Fibroblast of skin of right biceps (primary cell): Measurements from ENCODE around the gene GARIN6.
"Not testable (repeated sequence)": the region's sequence is repeated elsewhere in the genome, so short reads cannot be mapped to it uniquely, and the experiment has no call there.

ENCODE experiments used
- DNase-seq: peaks from one replicate; pipeline ENCODE4 v3.0.0-alpha.2; 2013

GARIN6 gene

DNA sequence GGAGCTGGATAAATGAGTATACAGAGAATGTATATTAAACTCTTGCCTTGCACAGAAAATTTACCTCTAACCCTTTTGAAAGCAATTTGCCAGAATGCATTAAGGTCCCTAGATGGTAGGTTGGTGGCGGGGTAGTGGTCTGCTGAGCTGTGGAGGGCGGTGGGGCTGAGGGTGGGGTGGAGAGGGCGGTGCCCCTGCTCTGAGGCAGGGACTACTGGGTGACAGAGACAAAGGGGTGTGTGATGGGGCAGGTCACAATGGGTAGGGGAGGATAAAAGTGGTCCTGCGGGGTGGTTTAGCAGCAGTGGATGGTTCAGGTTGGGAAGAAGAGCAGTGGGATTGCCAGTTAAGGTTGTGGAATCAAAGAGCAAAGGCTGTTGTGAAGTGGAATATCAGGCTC, at the start of gene GARIN6:
Gene GARIN6 (plus strand): TSS at position 301 of the 400 bp plus-strand sequence. CDS start 422 bp downstream, outside the sequence.
- no peak for DNase-seq

DNA sequence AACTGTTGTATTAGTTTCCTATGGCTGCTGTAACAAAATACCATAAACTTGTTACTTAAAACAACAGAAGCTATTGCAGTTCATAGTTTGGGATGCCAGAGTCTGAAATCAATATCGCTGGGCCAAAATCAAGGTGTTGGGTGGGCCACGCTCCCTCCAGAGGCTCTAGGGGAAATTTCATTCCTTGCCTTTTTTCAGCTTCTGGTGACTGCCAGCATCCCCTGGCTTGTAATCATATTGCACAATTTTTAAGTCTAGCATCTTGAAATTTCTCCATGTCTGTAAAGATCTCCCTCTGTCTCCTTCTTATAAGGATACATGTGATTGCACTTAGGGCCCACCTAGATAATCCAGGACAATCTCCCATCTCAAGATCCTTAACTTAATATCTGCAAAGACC, 48.8 kb upstream of the GARIN6 start:
- no peak for DNase-seq

DNA sequence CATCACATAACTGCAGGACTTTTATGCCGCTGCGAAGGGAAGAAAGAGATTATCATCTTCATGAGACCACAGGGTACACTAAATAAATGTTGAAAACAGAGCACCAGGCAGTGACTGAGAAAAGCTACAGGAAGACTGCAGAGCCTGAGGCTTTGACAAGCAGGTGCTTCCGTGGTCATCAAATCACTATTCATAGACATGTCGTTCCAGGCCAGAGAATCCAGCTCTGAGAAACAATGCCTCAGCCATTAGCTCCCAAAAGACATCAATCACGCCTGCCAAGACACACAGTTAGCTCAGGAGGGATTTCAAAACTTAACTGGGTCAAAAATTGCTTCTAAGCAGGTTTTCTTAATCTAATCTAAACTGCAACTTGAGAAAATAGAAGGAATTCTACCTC, 47.2 kb upstream of the GARIN6 start:
- DNase-seq = no peak

DNA sequence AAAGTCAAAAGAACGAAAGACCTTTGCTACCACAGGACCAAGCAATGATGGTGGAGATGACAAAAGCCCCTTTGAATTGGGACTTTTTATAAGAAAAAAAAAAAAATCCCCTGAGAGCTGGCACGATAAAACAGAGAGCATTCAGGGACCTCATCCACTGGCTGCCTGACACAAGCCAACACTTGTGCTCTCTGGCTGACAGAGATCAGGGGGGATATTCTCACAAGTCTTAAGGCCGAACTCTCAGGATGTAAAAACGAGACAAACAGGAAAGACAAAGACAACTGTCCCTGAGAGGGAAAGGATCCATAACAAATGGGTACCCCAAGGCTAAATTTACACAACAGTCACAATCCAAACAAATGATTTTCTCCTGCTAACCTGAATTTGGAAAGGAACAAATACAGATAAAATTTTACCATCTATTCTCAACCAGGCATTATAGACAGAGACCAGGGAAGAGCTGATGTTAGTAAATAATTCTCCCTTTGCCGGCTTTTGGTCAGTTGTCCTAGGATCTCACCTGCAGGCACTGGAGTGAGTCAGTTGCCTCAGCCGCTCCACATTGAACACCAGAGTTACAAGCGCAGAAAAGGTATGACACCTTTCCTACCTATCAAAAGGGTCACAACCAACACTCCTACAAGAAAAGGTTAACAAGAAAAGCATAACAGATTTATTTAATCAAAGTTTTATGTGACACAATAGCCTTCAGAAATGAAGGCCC, 37.9 kb upstream of the GARIN6 start:
- no peak for DNase-seq

DNA sequence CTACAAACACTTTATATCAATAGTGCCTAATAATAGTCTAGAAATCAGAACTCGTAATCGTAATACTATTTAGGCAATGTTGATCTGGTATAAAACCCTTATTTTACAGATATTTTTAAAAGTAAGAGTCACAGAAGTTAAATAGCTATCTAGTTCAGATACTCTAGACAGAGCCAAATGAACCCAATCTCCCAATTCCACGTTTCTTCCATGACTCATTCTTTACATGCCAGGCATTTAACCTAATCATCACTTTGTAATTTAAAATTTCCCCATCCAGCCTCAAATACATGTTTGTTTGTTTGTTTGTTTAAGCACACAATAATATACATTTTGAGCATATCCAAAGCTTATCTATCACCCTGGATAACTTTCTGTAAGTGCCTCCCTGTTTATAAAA, 36.4 kb upstream of the GARIN6 start:
- DNase-seq = peak; percentile 60

DNA sequence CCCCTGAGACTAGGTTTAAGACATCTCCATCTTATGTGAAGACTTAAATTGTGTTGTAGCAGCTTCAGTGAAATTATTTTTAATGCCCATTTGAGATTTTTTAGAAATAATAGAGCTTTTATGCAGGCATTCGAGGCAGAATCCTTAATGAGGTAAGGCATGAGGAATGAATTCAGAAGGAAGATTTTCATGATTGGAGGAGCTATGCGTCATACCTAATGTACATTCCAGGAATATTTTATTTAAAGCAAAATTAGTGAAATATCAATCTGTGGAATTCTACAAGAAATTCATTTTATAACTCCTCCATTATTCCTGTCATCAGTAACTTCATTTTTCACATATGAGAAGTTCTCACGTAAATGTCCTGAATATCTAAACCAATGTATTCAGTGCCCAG, 36.0 kb upstream of the GARIN6 start:
- peak; percentile 61 for DNase-seq

DNA sequence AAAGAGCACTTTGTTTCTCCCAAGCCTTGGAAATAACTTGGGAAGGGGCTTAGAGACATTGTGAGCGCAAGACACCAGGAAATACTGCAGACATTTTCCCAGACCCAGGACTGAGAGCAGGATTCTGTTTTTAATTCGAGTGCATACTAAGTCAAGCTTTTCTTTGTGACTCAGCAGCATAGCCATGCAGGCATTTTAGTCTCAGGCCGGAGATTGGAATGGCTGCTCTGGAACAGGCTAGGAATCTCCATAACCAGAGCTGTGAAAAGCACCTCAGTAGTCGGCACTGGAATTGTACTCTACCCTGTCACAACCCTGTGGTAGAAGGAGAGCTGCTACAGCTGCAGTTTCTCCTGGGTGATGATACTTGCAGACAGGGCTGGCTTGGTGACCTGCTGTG, 28.9 kb upstream of the GARIN6 start:
- DNase-seq = peak; percentile 41

DNA sequence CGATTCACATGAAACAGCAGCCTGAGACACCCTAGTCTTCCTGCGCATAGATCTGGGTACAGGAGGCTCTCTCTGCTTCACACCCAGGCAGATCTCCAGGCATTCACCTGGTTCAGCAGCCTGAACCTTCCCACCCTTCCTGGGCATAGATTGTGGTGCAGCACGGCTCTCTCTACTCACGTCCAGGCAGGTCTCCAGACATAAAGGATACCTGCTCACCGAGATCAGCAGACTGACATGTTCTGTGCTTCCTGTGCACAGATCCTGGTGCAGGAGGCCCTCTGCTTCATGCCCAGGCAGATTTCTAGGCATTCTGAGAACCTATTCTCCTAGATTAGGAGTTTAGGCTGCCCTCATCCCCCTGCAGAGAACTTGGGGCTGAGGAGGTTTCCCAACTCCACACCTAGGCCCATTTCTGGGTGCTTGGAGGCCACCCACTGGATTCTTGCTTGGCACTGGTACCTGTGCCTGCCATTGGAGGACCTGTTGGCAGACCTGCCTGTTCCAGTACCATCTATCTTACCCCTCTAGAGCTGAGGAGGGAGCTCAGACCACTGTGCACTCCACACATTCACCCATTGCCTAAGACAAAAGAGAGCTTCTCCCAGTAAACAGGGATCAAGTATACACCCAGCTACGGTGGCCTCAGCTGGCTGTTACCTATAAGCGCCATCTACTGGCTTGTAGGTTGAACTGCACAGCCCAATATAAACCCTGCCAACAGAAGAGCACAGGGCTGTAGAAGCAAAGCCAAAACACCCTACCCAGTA, 28.0 kb upstream of the GARIN6 start:
- peak; percentile 41 for DNase-seq

DNA sequence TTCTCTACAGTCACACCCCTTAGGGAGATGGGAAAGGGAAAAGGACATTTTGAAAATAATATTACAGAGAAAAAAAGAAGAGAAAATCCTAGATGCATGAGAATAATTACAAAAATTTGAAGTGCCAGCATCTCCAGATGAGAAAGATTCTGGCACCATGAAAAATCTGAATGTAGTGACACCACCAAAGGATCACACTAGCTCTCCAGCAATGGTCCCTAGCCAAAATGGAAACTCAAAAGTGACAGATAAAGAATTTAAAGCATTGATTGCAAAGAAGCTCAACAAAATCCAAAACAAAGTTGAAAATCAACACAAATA, 27.4 kb upstream of the GARIN6 start:
- no peak for DNase-seq

DNA sequence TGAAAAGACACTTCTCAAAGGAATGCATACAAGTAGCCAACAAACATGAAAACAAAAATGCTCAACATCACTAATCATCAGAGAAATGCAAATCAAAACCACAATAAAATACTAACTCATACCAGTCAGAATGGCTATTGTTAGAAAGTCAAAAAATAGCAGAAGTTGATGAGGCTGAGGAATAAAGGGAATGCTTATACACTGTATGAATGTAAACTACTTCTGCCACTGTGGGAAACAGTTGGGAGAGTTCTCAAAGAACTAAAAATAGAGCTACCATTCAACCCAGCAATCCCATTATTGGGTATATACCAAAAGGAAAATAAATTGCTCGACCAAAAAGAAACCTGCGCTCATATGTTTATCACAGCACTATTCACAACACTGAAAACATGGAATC, 23.0 kb upstream of the GARIN6 start:
- DNase-seq = not testable (repeated sequence)

DNA sequence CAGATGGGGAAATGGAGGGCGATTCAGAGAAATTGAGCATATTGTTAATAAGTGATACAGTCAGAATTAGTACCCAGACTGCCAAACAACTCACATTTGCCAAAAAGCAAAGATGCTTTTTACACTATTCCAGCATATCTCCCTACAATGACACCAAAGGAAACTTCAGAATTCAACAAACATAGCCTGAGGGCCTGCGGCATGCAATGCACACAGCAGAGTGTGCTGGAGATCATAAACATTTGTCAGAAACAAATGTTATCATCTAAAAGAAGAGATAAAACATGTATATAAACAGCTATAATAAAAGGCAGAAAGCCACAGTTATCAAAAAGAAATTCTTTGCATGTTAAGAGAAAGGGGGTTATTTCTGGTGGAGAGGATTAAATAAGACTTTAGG, 20.1 kb upstream of the GARIN6 start:
- no peak for DNase-seq

DNA sequence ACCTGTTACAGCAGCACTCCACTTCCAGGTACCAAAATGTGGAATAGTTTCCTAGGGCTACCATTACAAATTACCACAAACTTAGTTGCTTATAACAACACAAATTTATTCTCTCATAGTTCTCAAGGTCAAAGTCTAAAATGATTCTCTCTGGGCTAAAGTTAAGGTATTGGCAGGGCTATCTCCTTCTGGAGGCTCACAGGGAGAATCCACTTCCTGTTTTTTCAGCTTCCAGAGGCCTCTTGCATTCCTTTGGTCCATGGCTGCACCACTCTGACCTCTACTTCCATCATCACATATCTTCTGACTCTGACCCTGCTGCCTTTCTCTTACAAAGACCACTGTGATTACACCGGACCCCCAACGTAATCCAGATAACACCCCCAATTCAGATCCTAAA, 2.9 kb upstream of the GARIN6 start:
- no peak for DNase-seq

DNA sequence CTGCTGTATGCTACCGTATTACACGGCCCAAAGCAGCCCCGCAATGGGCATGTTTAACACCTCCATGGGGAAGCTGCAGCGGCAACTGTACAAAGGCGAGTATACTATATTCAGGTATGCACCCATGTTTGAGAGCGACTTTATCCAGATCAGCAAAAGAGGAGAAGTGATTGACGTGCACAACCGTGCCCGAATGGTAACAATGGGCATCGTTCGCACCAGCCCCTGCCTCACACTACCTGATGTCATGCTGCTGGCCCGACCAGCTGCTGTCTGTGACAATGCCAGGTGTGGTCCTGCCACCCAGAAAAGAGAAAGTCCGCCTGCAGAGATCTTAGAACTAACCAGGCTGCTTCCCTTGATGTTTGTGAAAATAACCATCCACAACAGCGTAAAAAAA, 630 bp downstream of the GARIN6 start:
- no peak for DNase-seq

DNA sequence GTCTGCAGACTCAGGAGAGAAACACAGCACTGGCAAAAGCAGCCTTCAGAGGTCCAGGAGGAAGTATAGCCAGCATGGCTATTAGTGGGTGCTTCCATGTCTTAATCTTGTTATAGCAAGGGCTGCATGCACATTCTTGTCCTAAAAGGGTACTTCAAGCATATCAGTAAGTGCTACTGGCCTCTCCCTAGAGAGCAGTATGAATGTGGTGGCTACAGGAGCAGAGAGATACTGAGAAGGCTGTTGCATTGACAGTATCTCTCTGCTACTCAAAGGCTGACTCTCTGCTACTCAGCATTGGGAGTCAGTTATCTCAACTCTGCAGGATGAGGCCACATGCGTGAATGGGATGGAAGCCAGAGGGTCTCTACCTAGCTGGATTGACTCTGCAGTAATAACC, 2.0 kb downstream of the GARIN6 start:
- no peak for DNase-seq

DNA sequence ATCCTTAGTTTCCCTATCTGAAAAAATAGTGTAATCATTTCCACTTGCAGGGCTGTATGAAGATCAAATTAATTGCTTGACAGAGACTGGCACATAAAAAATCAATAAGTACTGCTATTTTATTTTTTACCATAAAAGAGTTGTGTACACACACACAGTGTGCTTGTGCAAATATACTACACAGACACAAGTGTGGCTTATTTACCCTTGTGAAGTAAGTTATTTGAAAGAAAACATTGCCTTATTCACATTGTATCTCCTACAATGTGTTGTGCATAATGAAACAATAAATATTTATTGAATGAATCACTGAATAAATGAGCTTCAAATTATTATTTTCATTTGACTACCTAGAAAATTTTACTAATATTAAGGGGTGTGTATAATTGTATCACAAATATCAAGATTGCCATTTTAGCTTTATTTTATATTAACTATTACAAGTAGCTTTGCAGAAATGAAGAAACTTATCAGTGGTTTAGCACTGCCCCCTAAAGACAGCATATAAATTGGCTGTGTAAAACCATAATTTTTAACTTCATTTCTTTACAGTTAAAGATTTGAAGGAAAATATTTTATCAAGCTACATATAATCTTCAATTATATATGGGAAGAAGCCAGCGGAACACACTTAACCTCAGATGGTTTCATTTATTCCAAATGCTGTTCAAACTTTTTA, 11.3 kb downstream of the GARIN6 start:
- no peak for DNase-seq

DNA sequence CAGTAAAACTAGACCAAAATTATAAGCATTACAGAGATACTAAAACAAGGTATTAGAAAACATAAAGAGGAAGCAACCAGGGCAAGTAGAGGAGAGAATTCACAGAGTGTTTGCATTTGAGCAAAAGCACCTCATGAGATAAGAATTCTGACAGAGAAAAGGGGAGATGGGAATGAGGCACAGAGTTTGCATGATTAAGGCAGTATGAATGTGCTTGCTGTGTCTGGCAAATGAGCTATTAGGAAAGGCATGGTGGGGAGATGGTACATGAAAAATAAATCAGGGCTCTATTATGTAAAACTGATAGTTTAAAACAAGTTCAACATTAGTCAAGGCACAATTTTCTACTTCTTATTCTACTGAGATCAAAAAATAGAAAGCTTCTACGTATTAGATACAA, 23.1 kb downstream of the GARIN6 start:
- peak; percentile 10 for DNase-seq

DNA sequence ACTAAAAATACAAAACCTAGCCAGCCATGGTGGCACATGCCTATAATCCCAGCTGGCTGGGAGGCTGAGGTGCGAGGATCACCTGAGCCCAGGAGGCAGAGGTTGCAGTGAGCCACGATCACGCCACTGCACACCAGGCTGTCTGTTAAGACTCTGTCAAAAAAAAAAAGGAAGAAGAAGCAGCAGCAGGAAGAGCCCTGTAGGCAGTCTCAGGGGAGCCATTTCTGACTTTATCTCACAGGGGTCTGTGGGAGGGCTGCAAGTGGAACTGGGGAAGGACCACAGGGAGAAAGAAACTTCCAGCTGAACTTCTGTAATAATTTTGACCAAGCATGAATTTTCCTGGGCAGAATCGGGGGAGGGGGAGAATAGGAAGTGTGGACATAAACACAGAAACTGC, 32.7 kb downstream of the GARIN6 start:
- DNase-seq = no peak

DNA sequence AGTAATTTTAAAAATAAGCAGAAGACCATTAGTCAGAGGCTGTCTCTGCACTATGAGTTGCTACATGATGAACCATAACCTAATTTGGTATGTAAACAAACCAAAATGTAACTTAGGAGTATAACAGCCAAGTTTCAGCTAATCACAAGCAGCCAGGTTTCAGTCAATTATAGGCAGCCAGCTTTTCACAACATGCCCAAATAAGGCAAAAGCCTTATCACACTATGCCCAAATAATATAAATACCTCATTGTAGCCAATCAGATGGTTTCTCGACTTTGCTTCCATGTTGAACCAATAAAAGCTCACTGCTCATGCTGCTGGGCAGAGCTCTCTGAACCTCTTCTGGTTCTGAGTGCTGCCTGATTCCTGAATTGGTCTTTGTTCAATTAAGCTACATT, 38.6 kb downstream of the GARIN6 start:
- no peak for DNase-seq

DNA sequence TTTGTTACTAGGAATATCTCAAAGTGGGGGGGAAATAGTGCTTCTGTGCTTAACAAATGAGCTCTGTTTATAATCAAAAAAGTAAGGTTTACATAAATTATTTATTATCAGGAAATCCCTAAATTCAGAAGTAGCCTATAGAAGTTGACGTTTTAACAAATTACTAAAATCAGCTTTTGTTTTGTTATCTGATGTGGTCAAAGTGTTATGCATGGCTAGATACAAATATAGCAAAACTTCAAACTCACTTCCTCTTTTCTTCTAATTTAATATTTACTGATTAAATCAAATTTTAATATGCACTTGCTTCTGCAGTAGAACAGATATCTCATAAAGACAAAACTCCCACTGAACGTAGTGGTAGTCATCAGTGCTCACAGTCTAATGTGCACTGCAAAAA, 47.5 kb downstream of the GARIN6 start:
- no peak for DNase-seq
